HG03060 (cell line): ENCODE data around the gene ZNF236.
"Not testable (repeated sequence)": the region's sequence is repeated elsewhere in the genome, so short reads cannot be mapped to it uniquely, and the experiment has no call there.

ENCODE experiments used
- ATAC-seq: cut with Tn5 transposase; IDR thresholded peaks from one replicate; pipeline ENCODE4 v1.9.1; 2021; ENCODE audit warnings: low read depth, moderate number of reproducible peaks; ENCODE audit not compliant: unreplicated experiment

Gene ZNF236

GRCh38 chr18:76822506-76823160 lies at the start of gene ZNF236:
Gene ZNF236, plus strand, starts transcription at chr18:76822557. Its CDS starts 51 bp downstream, at chr18:76822608.
- peak; percentile 21 for ATAC-seq

GRCh38 chr18:76772665-76773064 lies 49.7 kb upstream of the ZNF236 start:
- ATAC-seq, result no peak

- not testable (repeated sequence) for ATAC-seq
Measured at GRCh38 chr18:76777036-76777435, 45.3 kb upstream of the ZNF236 start.

- no peak for ATAC-seq
Measured at GRCh38 chr18:76783786-76784484, 38.4 kb upstream of the ZNF236 start.

DNA sequence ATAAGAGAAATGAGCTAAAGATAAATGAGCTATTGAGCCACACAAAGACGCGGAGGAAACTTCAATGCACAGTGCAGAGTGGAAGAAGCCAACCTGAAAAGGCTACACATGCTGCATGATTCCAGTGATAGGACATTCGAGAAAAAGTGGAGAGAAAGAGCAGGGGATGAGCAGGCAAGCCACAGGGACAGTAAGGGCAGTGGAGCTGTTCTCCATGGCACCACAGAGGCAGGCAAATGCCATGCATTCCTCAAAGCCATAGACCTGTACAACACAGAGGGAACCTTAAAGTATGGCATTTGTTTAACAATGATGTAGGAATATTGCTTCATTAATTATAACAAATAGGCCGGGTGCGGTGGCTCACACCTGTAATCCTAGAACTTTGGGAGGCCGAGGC lies 36.5 kb upstream of the ZNF236 start:
- no peak for ATAC-seq

DNA sequence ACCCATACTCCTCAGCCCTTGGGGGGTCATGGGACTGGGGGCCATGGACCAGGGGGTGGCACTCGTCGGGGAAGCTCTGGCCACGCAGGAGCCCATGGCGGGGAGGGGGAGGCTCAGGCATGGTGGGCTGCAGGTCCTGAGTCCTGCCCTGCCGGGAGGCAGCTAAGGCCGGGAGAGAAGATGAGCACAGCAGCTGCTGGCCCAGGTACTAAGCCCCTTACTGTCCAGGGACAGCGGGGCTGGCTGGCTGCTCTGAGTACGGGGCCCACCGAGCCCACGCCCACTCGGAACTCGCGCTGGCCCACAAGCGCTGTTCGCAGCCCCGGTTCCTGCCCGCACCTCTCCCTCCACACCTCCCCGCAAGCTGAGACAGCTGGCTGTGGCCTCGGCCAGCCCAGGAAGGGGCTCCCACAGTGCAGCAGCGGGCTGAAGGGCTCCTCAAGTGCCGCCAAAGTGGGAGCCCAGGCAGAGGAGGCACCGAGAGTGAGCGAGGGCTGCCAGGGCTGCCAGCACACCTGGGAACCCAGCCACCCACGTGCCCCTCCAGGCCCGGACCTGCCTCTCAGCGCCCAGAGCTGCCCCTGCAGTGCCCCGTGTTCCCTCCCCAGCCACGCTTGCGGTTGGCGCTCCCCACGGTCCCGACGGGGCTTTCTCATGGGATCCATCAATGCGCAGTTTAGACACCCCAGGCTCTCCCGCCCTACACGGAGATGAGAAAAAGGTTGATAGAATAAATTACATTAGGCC lies 33.6 kb upstream of the ZNF236 start:
- no peak for ATAC-seq

- ATAC-seq, result no peak
Measured at GRCh38 chr18:76791106-76791505, 31.3 kb upstream of the ZNF236 start.

- no peak for ATAC-seq
Measured at GRCh38 chr18:76791642-76792041, 30.7 kb upstream of the ZNF236 start.

DNA sequence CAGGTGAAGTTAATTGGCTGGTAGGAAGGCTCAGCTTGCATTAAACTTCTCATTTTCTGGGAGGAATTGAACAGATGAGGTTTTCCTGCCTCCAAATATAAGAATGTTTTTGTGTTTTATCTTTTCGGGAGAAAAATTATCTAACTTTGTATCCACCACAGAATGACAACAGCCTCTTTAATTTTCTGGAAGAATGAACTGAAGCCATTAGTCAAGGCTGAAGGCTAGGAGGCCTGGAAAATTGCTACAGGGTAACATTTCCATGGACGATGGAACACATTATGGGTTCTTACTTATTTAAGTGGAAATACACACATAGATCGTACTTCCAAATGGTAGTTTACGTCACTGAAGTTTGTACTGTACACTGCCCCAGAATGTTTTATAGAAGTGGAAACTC lies 28.0 kb upstream of the ZNF236 start:
- no peak for ATAC-seq

DNA sequence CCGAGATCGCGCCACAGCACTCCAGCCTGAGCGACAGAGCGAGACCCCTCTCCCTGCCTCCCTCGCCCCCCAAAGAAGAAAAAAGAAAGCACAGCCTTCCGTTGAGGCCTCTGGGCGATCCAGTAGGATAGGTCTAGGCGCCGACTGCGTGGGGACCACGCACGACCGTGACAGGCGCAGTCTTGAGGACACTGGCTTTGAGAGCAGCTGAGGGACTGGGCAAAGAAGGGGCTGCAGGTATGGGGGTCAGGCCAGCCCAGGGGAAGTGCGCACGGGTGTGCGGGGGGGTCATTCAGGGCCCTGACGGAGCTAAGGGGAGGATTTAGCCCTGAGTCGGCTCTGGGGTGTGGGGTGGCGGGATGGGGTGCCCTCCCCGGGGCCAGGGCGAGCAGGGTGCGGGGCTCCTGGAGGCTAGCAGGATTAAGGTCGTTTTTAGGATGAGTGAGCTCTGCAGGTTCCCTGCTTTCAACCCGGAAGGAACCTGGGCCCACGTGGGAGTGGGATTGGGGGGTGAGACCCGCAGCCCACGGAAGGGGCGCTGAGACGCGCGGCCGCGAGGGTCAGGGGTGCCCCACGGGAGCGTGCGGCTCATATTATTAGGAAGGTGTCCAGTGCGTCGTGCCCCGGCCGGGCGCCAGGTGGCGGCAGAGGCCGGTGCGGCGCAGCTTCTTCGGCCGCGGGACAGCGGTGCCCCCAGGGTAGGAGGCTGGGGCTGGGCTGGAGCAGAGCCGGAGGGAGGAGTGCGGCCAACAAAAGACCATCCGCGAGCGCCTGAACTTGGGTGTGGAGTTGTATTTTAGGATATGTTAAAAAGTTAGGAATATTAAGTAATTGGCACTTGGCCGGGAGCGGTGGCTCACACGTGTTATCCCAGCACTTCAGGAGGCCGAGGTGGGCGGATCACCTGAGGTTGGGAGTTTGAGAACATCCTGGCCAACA lies 20.5 kb upstream of the ZNF236 start:
- ATAC-seq, result peak; percentile 43

GRCh38 chr18:76803413-76803812 lies 18.9 kb upstream of the ZNF236 start:
- no peak for ATAC-seq

DNA sequence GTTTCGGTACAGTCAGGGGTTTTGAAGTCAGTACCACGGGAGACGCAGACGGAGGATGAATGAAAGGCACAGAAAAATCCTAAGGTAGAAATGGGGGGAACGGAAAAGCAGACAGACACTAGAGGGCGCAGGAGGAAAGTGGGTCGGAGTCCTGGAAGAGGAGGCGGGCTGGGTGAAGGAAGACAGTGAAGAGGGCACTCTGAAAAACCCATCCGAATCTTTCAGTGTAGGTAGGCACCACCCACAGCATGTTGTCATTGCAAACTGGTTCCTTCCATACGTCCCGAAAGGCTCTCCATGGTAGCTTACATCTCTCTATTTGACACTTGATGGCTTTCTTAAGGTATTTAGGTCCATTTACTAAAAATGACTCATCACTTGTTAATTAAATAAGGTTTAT lies 18.5 kb upstream of the ZNF236 start:
- peak; percentile 50 for ATAC-seq

GRCh38 chr18:76805221-76805620 lies 17.1 kb upstream of the ZNF236 start:
- no peak for ATAC-seq

DNA sequence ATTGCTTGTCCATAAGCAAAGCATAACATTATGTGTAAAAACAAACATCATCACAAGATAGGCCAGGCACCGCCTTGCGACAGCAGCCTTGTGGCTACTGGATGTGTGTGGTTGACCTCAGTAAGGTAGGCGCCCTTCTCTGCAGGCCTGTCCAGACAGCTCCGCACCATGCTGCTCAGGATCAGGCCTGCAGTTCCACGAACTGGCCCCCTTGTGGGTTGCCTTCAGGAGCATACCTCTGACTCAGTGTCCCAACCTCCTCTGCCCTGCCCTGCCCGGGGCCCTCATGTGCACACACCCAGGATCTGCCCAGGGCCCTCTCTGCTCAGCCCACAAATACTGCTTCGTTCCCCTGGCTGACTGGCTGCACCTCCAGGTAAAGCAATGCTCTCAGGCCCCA lies 16.1 kb upstream of the ZNF236 start:
- ATAC-seq, result no peak

DNA sequence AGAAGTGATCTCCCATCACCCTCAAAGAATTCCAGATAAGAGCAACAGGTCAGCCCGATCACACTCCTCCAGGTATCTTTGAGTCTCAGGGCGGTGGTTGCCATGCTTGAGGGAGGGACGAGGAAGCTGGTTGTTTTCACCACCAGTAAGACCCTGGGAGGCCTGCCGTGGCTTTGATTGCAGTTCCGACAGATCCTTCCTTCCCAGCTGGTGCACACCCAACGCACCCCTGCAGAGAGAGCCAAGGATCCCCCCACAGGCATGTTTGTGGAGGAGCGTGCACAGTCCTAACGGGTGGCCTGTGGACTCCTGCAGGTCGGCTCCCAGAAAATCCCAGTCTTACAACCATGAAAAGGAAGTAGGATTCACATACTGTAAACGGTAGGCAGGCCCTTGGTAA lies 13.8 kb upstream of the ZNF236 start:
- ATAC-seq, result no peak

DNA sequence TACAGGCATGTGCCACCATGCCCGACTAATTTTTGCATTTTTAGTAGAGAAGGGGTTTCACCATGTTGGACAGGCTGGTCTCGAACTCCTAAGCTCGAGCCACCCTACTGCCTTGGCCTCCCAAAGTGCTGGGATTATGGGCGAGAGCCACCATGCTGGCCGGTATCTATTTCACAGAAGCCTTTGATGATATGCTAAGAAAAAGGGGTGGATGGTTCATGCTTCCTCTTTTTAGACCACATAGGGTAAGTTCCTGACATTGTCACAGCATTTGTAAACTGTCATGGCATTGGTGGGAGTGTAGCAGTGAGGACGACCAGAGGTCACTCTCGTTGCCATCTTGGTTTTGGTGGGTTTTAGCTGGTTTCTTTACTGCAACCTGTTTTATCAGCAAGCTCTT lies 10.8 kb upstream of the ZNF236 start:
- ATAC-seq, result peak; percentile 63

- ATAC-seq, result no peak
Measured at GRCh38 chr18:76814256-76814655, 8.1 kb upstream of the ZNF236 start.

- no peak for ATAC-seq
Measured at GRCh38 chr18:76816127-76816526, 6.2 kb upstream of the ZNF236 start.

DNA sequence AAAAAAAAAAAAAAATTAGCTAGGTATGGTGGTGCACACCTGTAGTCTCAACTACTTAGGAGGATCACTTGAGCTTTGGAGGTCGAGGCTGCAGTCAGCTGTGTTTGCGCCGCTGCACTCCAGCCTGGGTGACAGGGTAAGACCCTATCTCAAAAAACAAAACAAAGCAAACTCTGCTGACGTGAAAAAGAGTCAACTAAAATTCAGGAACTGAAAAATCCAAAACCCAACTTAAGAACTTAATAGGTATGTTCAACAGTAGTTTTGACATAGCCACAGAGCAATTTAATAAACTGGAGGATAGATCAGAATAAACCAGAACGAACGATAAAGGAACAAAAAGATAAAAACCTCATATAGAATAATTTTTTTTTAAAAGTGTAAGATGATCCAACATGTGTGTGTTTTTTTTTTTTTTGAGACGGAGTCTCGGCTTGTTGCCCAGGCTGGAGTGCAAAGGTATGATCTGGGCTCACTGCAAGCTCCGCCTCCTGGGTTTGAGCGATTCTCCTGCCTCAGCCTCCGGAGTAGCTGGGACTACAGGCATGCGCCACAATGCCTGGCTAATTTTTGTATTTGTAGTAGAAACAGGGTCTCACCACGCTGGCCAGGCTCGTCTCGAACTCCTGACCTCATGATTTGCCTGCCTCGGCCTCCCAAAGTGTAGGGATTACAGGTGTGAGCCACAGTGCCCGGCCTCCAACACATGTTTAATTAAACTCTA lies 4.3 kb upstream of the ZNF236 start:
- no peak for ATAC-seq
